Brain pericyte (primary cell): ENCODE measurements around the gene FOXG1.

ENCODE experiments used
- DNase-seq: peaks from one replicate; pipeline ENCODE4 v3.0.0-alpha.2; 2012; ENCODE audit warnings: low read depth, low spot score

Gene FOXG1

GRCh38 chr14:28774764-28775735 lies 8.5 kb downstream of the FOXG1 start:
- no peak for DNase-seq

GRCh38 chr14:28776482-28777266 lies 10.1 kb downstream of the FOXG1 start:
- DNase-seq, result no peak

- DNase-seq, result no peak
Observed at GRCh38 chr14:28777471-28778137, 11.0 kb downstream of the FOXG1 start.

DNA sequence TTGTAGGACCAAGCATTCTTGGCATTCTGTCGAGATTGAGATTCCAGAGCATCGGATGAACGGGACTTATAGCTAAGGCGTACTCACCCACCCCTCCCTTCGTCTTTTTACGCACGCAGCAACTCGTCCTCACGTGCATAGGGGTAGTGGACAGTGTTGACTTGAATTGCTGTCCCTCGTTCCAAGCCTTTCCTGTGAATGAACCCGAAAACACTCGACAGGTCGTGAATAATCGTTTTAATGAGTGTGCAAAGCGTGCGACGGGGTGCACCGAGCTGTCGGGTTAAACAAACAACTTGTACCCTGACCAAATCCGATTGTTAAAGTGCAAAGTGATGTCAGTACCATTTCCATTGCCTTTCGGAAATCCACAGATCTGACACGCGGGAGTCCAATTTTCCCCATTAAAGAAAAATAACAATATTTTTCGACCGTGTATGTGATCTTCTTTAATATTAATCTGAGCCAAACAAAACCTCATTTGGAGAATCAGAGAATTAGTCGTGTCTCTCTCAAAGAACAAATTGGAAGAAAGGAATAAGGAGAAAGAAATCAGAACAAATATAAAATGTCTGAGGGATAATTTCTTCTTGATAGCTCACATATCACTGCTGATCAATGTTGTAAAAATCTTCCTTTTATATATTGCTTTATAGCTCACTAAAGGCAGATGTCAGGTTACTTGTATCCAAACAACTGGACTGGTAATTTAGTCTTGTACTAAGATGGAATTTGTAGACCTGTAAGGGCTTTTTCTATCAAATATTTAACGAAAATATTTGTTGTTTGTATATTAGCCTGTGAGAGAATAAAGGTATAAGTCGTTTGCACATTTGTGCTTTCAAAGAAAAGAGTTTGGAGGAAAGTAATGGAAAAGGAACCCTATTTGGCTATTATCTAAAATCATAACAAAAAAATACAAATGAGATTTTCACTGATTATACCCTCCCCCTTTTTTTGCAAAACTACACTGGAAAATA lies 11.8 kb downstream of the FOXG1 start:
- DNase-seq, result no peak

- DNase-seq, result no peak
Observed at GRCh38 chr14:28779456-28779855, 12.9 kb downstream of the FOXG1 start.

GRCh38 chr14:28780843-28781820 lies 14.5 kb downstream of the FOXG1 start:
- no peak for DNase-seq

DNA sequence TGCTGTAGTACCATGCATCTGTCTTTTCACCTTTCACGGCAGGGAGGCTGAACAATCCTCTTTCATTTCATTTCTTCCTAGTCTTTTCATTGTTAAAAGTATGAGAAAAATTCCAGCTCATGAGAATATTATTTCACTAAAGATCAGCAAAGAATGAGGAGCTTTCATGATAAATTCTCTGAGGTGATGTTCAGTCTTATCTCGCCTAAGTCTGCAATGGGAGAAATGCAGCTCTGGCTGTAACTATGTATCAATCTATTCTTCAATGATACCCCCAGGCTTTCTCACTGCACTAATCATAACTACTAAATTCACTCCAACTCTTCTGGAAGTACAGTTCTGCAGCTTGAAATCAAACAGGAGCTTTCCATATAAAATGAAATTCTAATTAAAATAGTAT lies 15.7 kb downstream of the FOXG1 start:
- DNase-seq, result no peak

DNA sequence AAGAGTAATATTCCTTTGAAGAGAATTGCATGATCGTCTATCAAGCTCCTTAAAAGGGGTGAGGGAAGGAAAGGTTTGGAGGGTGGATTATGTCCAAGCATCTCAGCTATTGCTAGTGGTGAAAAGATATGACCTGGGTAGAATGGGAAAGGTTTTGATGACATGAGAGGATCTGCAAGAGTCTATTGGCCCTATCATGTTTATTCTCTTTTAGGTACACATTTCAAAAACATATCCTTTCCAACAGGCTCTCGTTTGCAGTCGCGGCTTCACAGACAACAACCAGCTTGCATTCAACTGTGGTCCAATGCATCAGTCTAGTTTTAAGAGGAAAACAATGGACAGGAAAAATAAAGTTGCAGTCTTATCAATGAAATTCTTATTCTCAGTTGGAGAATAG lies 17.1 kb downstream of the FOXG1 start:
- no peak for DNase-seq

DNA sequence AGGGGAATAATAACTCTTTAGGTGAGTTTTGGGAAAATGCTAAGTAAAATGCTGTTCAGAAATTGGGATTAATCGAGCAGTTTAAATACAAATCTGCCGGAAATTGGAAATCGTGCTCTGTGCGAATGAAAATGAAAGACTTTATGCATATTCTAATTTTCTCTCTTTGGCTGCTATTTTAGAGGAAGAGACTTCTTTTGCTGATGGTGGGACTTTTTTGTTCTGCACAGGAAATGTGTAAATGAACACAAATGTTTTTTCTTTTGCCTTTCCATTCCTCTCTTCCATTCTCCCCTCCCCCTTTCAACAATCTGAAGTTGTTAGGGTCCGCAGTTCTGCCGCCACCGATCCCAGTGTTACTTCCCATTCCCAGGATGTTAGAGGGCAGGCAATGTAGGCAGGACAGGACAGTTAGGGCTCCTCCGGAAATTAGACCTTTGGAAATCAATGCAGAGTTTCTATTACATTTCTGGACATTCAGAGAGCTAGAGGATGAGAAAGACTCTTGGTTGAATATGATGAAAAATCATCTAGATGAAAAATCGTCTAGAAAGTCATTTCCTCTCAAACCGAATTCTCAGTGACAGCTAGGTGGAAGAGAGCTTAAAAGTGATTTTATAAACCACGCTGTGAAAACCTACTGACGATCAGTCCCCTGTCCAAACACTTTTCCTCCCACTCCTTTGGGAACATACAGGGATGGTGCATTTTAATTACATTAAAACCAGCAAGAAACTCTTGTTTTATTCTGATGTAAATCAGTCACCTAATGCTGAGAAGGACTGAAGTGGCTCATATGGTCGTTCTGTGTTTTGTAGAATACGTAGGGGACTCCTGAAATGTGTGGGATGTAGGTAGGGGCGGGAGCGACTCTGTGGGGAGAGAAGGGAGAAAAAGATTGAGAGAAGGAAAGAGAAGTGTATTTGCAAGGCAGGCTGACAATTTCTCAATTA lies 17.8 kb downstream of the FOXG1 start:
- no peak for DNase-seq

DNA sequence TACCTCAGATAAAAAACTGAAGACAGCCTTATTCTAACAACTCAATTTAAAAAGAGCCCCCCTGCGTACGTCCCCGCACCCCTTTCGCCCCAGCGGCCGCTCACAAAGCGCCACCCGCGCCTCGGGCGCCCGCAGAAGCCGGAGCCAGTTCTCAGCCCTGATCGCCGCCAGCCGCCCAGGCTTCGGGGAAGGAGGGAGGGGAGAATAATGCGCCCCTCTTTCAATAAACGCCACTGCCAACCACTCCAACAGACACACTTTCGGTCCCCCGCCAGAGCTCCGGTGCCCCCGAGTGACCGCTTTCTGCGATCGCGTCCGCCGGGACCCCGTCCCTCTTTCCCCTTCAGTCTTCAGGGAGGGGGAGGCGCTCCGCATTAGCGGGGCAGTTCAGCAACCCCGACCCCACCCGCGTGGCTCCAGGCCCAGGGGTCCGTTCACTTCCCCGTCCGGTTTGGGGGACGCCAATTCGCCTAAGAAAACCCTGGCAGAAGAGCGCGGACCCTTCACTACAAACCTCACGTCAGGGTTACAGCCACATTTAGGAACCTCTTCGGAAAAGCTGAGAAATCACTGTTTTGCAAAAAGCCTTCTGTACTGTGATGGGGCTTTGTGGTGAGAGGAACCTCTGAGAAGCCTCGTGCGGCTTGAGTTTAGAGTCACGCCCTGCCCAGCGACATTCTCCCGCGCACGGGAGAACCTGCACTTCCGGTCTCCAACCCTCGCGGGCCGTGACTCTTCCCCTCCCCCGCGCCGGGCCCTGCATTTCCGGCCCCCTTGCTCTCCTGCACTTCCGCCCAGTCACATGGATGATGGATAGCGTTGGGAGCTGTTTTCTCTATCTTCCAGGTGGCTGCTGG lies 18.7 kb downstream of the FOXG1 start:
- no peak for DNase-seq

DNA sequence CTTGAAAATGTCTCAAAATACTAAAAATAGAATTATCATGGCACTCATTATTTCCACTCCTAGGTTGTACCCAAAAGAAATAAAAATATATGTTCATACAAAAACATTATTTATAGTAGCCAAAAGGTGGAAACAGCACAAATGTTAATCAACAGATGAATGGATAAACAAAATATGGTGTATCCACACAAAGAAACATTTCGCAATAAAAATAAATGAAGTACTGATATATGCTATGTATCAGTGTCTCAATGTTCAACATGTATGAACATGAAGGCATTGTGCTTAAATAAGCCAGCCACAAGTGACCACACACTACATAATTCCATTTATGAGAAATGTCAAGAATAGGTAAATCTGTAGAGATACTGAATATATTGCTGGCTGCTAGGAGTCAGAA lies 40.9 kb downstream of the FOXG1 start:
- no peak for DNase-seq

DNA sequence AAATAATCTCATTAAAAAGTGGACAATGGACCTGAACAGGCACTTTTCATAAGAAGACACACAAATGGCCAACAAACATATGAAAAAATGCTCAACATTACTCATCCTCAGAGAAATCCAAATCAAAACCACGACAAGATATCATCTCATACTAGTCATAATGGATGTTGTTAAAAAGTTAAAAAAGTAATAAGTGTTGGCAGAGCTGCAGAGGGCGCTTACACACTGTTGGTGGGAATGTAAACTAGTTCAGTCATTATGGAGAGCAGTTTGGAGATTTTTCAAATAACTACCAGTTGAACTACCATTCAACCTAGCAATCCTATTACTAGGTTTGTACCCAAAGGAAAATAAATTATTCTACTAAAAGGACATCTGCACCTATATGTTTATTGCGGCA lies 47.2 kb downstream of the FOXG1 start:
- DNase-seq, result no peak
